SK-N-SH treated with all-trans-retinoic acid at 6 μM for 48 hours (cell line): ENCODE results near the gene WASF1.
A peak's percentile ranks its signal among the peaks of the same experiment; 100 is the strongest.

Experiments
- ATAC-seq: fragments of 200-7000 bp; cut with Tn5 transposase; 3 replicates; pipeline ENCODE4 v1.9.1; 2020; ENCODE audit warnings: mild to moderate bottlenecking, moderate library complexity
- ARNTL ChIP-seq: fragments of 450-650 bp; formaldehyde crosslinking; IDR thresholded peaks from 2 replicates; pipeline ENCODE4 v1.5.0; 2020; ENCODE audit warnings: low read depth, mild to moderate bottlenecking, moderate library complexity, borderline replicate concordance
- BACH2 ChIP-seq: fragments of 250-450 bp; sonication (Bioruptor Pico); IDR thresholded peaks from 2 replicates; pipeline ENCODE4 v1.9.0; 2021; ENCODE audit warnings: mild to moderate bottlenecking, borderline replicate concordance
- CSDC2 ChIP-seq: fragments of 250-450 bp; sonication (Bioruptor Pico); IDR thresholded peaks from 2 replicates; pipeline ENCODE4 v1.5.0; 2020; ENCODE audit warnings: mild to moderate bottlenecking, moderate library complexity
- GLIS3 ChIP-seq: fragments of 250-450 bp; sonication (Bioruptor Pico); IDR thresholded peaks from 2 replicates; pipeline ENCODE4 v1.5.0; 2020; ENCODE audit warnings: mild to moderate bottlenecking, moderate library complexity
- ISL1 ChIP-seq: fragments of 250-450 bp; sonication (Bioruptor Pico); IDR thresholded peaks from 2 replicates; pipeline ENCODE4 v2.1.2; 2022; ENCODE audit warnings: mild to moderate bottlenecking, moderate library complexity
- OSR1 ChIP-seq: fragments of 250-450 bp; sonication (Bioruptor Pico); IDR thresholded peaks from 2 replicates; pipeline ENCODE4 v1.8.0; 2022; ENCODE audit warnings: moderate library complexity, mild to moderate bottlenecking, inconsistent platforms
- PPARA ChIP-seq: fragments of 250-450 bp; sonication (Bioruptor Pico); IDR thresholded peaks from 2 replicates; pipeline ENCODE4 v1.5.0; 2020; ENCODE audit warnings: mild to moderate bottlenecking, borderline replicate concordance
- RARB ChIP-seq: fragments of 250-450 bp; sonication (Bioruptor Pico); IDR thresholded peaks from 2 replicates; pipeline ENCODE4 v1.8.0; 2021; ENCODE audit warnings: mild to moderate bottlenecking, moderate library complexity
- SNAI2 ChIP-seq: fragments of 250-450 bp; sonication (Bioruptor Pico); IDR thresholded peaks from 2 replicates; pipeline ENCODE4 v1.5.0; 2020; ENCODE audit warnings: mild to moderate bottlenecking, moderate library complexity
- TCF4 ChIP-seq: fragments of 250-450 bp; sonication (Bioruptor Pico); IDR thresholded peaks from 2 replicates; pipeline ENCODE4 v1.8.0; 2021; ENCODE audit warnings: mild to moderate bottlenecking, moderate library complexity, borderline replicate concordance
- TOX ChIP-seq: fragments of 250-450 bp; sonication (Bioruptor Pico); IDR thresholded peaks from 2 replicates; pipeline ENCODE4 v1.8.0; 2021; ENCODE audit warnings: mild to moderate bottlenecking, moderate library complexity, borderline replicate concordance
- ZC3H10 ChIP-seq: fragments of 250-450 bp; sonication (Bioruptor Pico); IDR thresholded peaks from 2 replicates; pipeline ENCODE4 v1.5.1; 2021; ENCODE audit warnings: mild to moderate bottlenecking, moderate library complexity
- ZFP3 ChIP-seq: fragments of 250-450 bp; sonication (Bioruptor Pico); IDR thresholded peaks from 2 replicates; pipeline ENCODE4 v1.5.0; 2020; ENCODE audit warnings: mild to moderate bottlenecking, moderate library complexity
- ZNF565 ChIP-seq: fragments of 450-650 bp; formaldehyde crosslinking; conservative IDR thresholded peaks from 2 replicates; pipeline ENCODE4 v1.5.0; 2020; ENCODE audit warnings: low read depth, mild to moderate bottlenecking, moderate library complexity
- ZNF70 ChIP-seq: fragments of 450-650 bp; formaldehyde crosslinking; IDR thresholded peaks from 2 replicates; pipeline ENCODE4 v1.5.0; 2020; ENCODE audit warnings: mild to moderate bottlenecking, moderate library complexity
- ZNF8 ChIP-seq: fragments of 450-650 bp; formaldehyde crosslinking; IDR thresholded peaks from 2 replicates; pipeline ENCODE4 v1.5.0; 2020; ENCODE audit warnings: mild to moderate bottlenecking, moderate library complexity
- TF ChIP-seq, protein P1 (sequence below): fragments of 250-450 bp; sonication (Bioruptor Pico); IDR thresholded peaks from 2 replicates; pipeline ENCODE4 v1.8.0; 2021; ENCODE audit warnings: low read depth, mild to moderate bottlenecking, moderate library complexity, borderline replicate concordance
- TF ChIP-seq, protein P2 (sequence below): fragments of 250-450 bp; sonication (Bioruptor Pico); IDR thresholded peaks from 2 replicates; pipeline ENCODE4 v1.5.1; 2021; ENCODE audit warnings: mild to moderate bottlenecking, moderate library complexity
- TF ChIP-seq, protein P3 (sequence below): fragments of 250-450 bp; sonication (Bioruptor Pico); IDR thresholded peaks from 2 replicates; pipeline ENCODE4 v1.5.1; 2020; ENCODE audit warnings: low read depth, mild to moderate bottlenecking, moderate library complexity
- TF ChIP-seq, protein P4 (sequence below): fragments of 250-450 bp; sonication (Bioruptor Pico); IDR thresholded peaks from 2 replicates; pipeline ENCODE4 v1.8.0; 2020; ENCODE audit warnings: mild to moderate bottlenecking, moderate library complexity, borderline replicate concordance
- TF ChIP-seq, protein P5 (sequence below): fragments of 250-450 bp; sonication (Bioruptor Pico); IDR thresholded peaks from 2 replicates; pipeline ENCODE4 v1.5.0; 2020; ENCODE audit warnings: mild to moderate bottlenecking, moderate library complexity

WASF1 gene

DNA sequence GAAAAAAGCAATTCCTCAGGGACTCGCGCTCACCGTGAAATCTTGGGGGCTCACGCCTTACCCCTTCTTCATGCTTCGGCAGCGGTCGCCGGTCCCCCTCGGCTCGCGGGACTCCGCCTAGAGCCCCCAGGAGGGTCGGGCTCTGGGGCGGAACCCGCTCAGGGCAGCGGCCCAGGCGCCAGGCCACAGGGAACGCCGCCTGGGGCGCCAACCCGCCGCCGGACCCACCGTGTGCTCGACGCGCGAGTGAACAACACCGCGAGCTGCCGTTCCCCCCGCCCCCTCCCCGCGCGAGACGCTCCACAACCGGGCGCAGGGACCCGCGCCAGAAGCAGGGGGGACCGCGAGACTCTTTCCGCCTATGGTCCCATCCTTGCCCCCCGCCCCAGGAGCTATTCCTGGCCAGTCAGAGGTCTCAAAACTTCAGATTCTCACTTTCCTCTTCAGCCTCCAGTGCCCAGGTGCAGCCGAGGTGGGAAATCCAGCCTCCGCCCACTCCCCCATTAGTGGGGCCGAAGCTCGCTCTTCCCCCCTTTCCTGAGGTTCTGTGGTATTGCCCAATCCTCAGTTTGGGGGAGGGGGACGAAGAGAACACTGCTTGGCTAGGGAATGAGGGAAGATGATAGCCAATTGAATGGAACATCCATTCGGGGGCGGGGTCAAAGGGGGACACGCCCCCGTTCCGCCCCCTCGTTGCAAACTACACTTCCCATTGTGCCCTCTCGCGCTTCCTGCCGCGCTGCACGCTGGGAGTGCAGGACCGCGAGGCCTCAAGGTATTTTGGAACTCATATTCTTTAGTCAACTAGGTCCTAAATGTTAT lies at the start of gene WASF1:
Gene WASF1 (minus strand): TSS at position 265 of the 822 bp plus-strand sequence. CDS start 52,069 bp downstream, outside the sequence.
- TF ChIP-seq, protein P1, sequence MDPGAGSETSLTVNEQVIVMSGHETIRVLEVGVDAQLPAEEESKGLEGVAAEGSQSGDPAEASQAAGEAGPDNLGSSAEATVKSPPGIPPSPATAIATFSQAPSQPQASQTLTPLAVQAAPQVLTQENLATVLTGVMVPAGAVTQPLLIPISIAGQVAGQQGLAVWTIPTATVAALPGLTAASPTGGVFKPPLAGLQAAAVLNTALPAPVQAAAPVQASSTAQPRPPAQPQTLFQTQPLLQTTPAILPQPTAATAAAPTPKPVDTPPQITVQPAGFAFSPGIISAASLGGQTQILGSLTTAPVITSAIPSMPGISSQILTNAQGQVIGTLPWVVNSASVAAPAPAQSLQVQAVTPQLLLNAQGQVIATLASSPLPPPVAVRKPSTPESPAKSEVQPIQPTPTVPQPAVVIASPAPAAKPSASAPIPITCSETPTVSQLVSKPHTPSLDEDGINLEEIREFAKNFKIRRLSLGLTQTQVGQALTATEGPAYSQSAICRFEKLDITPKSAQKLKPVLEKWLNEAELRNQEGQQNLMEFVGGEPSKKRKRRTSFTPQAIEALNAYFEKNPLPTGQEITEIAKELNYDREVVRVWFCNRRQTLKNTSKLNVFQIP (CRISPR knock-in tag): peak; percentile 63; the same call in 1 of the 2 replicates
- TF ChIP-seq ZNF565 (CRISPR knock-in tag): no peak
- TF ChIP-seq RARB (CRISPR knock-in tag): no peak
- no peak for TF ChIP-seq CSDC2
- no peak for TF ChIP-seq ZNF8 (CRISPR knock-in tag)
- TF ChIP-seq ZC3H10: no peak
- no peak for TF ChIP-seq ISL1 (CRISPR knock-in tag)
- no peak for TF ChIP-seq OSR1 (CRISPR knock-in tag)
- TF ChIP-seq ZNF70 (CRISPR knock-in tag): no peak
- TF ChIP-seq ZFP3 (CRISPR knock-in tag): peak; percentile 56; the same call in 1 of the 2 replicates
- ATAC-seq: peak; percentile 87

DNA sequence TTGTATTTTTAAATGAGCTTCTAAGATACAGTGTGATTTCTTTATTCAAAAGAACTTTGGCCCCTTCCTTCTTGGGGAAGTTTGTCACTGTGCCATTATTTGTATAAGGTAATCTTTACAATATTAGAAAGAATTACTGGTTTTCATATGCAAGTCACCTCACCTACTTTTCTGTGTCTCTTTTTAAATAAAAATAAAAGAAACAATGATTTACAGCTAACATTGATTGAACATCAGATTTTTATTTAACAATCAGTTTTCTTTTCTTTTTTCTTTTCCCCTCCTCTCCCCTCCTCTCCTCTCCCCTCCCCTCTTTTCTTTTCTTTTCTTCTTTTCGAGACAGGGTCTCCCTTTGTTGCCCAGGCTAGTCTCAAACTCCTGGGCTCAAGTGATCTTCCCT lies 46.8 kb upstream of the WASF1 start:
- TF ChIP-seq ZNF8 (CRISPR knock-in tag): no peak
- TF ChIP-seq TCF4 (CRISPR knock-in tag): no peak
- no peak for TF ChIP-seq GLIS3
- TF ChIP-seq, protein P2, sequence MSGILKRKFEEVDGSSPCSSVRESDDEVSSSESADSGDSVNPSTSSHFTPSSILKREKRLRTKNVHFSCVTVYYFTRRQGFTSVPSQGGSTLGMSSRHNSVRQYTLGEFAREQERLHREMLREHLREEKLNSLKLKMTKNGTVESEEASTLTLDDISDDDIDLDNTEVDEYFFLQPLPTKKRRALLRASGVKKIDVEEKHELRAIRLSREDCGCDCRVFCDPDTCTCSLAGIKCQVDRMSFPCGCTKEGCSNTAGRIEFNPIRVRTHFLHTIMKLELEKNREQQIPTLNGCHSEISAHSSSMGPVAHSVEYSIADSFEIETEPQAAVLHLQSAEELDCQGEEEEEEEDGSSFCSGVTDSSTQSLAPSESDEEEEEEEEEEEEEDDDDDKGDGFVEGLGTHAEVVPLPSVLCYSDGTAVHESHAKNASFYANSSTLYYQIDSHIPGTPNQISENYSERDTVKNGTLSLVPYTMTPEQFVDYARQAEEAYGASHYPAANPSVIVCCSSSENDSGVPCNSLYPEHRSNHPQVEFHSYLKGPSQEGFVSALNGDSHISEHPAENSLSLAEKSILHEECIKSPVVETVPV: no peak
- no peak for TF ChIP-seq CSDC2
- no peak for TF ChIP-seq SNAI2 (CRISPR knock-in tag)
- TF ChIP-seq, protein P3, sequence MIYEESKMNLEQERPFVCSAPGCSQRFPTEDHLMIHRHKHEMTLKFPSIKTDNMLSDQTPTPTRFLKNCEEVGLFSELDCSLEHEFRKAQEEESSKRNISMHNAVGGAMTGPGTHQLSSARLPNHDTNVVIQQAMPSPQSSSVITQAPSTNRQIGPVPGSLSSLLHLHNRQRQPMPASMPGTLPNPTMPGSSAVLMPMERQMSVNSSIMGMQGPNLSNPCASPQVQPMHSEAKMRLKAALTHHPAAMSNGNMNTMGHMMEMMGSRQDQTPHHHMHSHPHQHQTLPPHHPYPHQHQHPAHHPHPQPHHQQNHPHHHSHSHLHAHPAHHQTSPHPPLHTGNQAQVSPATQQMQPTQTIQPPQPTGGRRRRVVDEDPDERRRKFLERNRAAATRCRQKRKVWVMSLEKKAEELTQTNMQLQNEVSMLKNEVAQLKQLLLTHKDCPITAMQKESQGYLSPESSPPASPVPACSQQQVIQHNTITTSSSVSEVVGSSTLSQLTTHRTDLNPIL: no peak
- no peak for TF ChIP-seq RARB (CRISPR knock-in tag)

DNA sequence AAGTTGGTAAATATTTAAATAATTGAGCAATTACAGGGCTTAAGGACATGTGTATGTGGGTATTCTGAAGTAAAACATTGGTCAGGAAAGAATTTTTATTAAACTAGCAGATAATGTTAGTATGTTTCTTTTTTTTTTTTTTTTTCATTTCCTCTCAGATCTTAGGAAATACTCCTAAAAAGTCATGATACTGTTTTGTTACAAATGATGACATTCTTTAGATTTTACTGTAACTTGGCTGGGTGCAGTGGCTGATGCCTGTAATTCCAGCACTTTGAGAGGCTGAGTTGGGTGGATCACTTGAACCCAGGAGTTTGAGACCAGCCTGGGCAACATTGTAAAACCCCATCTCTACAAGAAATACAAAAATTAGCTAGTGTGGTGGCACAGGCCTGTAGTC lies 42.3 kb upstream of the WASF1 start:
- no peak for ATAC-seq
- TF ChIP-seq PPARA (CRISPR knock-in tag) (no peak), BACH2 (CRISPR knock-in tag) (no peak), TOX (CRISPR knock-in tag) (no peak)

More for the DNA sequence above, 46.8 kb upstream of the WASF1 start:
- no peak for ATAC-seq

DNA sequence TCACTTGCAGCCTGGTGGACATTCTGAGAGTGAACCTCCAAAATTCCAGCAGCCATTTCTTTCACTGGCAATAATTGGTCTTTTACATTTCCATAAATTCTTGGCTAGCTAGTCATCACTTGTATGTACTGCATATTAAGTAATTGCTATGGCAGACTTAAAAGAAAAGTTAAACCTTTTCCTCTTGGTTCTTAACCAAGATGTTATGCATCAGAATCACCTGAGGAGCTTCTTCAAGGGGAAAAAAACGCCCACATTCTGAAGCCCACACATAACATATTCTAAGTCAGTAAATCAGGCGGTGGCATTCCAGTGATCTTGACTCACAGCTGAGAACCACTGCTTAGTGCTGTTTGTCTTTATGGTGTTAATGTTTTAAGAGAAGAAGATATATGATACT lies 37.8 kb upstream of the WASF1 start:
- peak; percentile 60 for ATAC-seq
- TF ChIP-seq TOX (CRISPR knock-in tag) (no peak), ZNF8 (CRISPR knock-in tag) (no peak), BACH2 (CRISPR knock-in tag) (no peak)
- TF ChIP-seq, all 23 proteins: peak for 0

DNA sequence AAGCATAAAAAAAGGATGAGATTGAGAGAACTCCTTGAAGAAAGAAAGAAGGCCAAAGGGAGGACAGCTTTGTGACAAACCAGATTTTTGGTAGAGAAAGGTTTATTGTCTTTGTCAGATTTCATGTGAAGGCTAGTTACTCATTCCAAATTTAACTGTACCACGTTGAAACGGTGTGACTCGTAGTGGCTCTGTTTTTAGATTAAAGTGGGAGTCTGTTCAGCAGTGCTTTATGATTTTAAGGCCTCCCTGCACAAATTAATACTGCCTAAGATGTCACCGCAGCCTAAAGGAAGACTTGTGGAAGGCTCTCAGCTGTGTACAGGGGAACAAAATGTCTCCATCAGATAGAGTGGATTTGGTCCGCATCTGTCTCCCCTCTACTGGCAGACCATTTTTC lies 36.7 kb upstream of the WASF1 start:
- ATAC-seq: no peak
- TF ChIP-seq, protein P4, sequence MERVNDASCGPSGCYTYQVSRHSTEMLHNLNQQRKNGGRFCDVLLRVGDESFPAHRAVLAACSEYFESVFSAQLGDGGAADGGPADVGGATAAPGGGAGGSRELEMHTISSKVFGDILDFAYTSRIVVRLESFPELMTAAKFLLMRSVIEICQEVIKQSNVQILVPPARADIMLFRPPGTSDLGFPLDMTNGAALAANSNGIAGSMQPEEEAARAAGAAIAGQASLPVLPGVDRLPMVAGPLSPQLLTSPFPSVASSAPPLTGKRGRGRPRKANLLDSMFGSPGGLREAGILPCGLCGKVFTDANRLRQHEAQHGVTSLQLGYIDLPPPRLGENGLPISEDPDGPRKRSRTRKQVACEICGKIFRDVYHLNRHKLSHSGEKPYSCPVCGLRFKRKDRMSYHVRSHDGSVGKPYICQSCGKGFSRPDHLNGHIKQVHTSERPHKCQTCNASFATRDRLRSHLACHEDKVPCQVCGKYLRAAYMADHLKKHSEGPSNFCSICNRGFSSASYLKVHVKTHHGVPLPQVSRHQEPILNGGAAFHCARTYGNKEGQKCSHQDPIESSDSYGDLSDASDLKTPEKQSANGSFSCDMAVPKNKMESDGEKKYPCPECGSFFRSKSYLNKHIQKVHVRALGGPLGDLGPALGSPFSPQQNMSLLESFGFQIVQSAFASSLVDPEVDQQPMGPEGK (CRISPR knock-in tag): no peak
- no peak for TF ChIP-seq ARNTL (CRISPR knock-in tag)
- TF ChIP-seq ZFP3 (CRISPR knock-in tag): no peak
- TF ChIP-seq, protein P5, sequence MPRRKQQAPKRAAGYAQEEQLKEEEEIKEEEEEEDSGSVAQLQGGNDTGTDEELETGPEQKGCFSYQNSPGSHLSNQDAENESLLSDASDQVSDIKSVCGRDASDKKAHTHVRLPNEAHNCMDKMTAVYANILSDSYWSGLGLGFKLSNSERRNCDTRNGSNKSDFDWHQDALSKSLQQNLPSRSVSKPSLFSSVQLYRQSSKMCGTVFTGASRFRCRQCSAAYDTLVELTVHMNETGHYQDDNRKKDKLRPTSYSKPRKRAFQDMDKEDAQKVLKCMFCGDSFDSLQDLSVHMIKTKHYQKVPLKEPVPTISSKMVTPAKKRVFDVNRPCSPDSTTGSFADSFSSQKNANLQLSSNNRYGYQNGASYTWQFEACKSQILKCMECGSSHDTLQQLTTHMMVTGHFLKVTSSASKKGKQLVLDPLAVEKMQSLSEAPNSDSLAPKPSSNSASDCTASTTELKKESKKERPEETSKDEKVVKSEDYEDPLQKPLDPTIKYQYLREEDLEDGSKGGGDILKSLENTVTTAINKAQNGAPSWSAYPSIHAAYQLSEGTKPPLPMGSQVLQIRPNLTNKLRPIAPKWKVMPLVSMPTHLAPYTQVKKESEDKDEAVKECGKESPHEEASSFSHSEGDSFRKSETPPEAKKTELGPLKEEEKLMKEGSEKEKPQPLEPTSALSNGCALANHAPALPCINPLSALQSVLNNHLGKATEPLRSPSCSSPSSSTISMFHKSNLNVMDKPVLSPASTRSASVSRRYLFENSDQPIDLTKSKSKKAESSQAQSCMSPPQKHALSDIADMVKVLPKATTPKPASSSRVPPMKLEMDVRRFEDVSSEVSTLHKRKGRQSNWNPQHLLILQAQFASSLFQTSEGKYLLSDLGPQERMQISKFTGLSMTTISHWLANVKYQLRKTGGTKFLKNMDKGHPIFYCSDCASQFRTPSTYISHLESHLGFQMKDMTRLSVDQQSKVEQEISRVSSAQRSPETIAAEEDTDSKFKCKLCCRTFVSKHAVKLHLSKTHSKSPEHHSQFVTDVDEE: no peak
- TF ChIP-seq, protein P1 (CRISPR knock-in tag): no peak
- TF ChIP-seq OSR1 (CRISPR knock-in tag): no peak
- TF ChIP-seq, protein P3: no peak
- TF ChIP-seq GLIS3: no peak
- TF ChIP-seq ZNF70 (CRISPR knock-in tag): no peak
- TF ChIP-seq TOX (CRISPR knock-in tag): no peak
- TF ChIP-seq ZNF565 (CRISPR knock-in tag): no peak
